Activated T-cell treated with anti-CD3 and anti-CD28 coated beads, Interleukin-2, amount 50 U/mL, for 72 hours (primary cell): ENCODE results near the gene FBXO27. TPM values are rescaled to one million over a fixed set of nuclear protein-coding genes. Genes with fewer than 3 reads are reported as not detected.
"Not testable (repeated sequence)": the region's sequence is repeated elsewhere in the genome, so short reads cannot be mapped to it uniquely, and the experiment has no call there.

Source experiments
- ATAC-seq, 2 donors: fragments of 150-1000 bp; cut with Tn5 transposase; replicated peaks in 1 of 2; 2 replicates each; pipeline ENCODE4 v1.10.0; 2021; ENCODE audit warnings: moderate library complexity in 2 of 2, mild to moderate bottlenecking in 1 of 2
- DNase-seq, 2 donors: peaks; one replicate each; pipeline ENCODE4 v3.0.0; 2021 to 2022; ENCODE audit warnings: mixed read lengths in 1 of 2
- H3K27ac Mint-ChIP-seq: one replicate; pipeline ENCODE4 v1.8.0; 2022; ENCODE audit warnings: mild to moderate bottlenecking, moderate library complexity, mixed read lengths
- H3K27me3 Mint-ChIP-seq: one replicate; pipeline ENCODE4 v1.8.0; 2022; ENCODE audit warnings: low read depth, mixed read lengths
- H3K36me3 Mint-ChIP-seq, 2 donors: one replicate each; pipeline ENCODE4 v1.8.0; 2022; ENCODE audit warnings: mixed read lengths in 2 of 2, mild to moderate bottlenecking in 1 of 2; ENCODE audit not compliant: insufficient read depth in 2 of 2
- H3K4me1 Mint-ChIP-seq: one replicate; pipeline ENCODE4 v1.8.0; 2022; ENCODE audit warnings: low read depth, mixed read lengths
- H3K4me3 Mint-ChIP-seq, 2 donors: one replicate each; pipeline ENCODE4 v1.8.0; 2022; ENCODE audit warnings: mild to moderate bottlenecking in 2 of 2, mixed read lengths in 2 of 2, moderate library complexity in 2 of 2
- H3K9me3 Mint-ChIP-seq, 2 donors: one replicate each; pipeline ENCODE4 v1.8.0; 2022; ENCODE audit warnings: mixed read lengths in 2 of 2
- total RNA-seq, 2 donors: library from RNA; stranded (reverse); gene quantifications; one replicate each; pipeline ENCODE4 v1.2.3, GENCODE V29; 2022

Gene FBXO27
- total RNA-seq, 2 donors from 2014 or later: 0.86 to 3.7 TPM

DNA sequence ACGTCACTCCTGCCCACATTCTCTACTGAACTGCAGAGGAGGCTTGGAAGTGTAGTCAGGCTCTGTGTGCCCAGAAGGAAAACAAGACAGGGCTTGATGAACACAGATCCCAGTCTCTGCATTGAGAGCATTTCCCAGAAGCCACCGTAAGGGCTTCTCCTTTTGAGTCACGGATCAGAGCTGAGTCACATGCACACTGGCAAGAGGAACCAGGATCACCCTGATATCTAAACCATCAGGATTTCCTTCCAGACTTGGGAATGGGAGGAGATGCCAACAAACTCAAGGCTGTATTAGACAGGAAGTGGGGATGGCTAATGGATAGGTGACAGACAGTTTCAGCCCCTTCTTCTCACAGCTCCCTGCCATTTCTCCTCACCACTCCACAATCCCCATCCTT is 39.1 kb downstream of the FBXO27 start:
- Mint-ChIP-seq H3K4me1 (no peaks in the 10 kb centered on the region), H3K27ac (no peak overlapping the region), H3K9me3 (no peaks in the 10 kb centered on the region), H3K36me3 (peaks cover 0 to 2% of the 10 kb centered on the region in 2 donors), H3K4me3 (no peak overlapping the region), H3K27me3 (peaks cover 30% of the 10 kb centered on the region)
- ATAC-seq: peak in 1 of 2 donors; percentile 33
- DNase-seq: no peak

- Mint-ChIP-seq H3K36me3 (peaks cover 0 to 2% of the 10 kb centered on the region in 2 donors), H3K4me3 (no peak overlapping the region), H3K27ac (no peak overlapping the region), H3K9me3 (no peaks in the 10 kb centered on the region), H3K27me3 (peaks cover 35% of the 10 kb centered on the region), H3K4me1 (no peaks in the 10 kb centered on the region)
- no peak for DNase-seq
- ATAC-seq: no peak
Measured at GRCh38 chr19:38990949-38991697, 41.2 kb downstream of the FBXO27 start.

- H3K9me3 Mint-ChIP-seq, DNase-seq, H3K27ac Mint-ChIP-seq, H3K4me3 Mint-ChIP-seq, H3K4me1 Mint-ChIP-seq, H3K36me3 Mint-ChIP-seq, ATAC-seq: not testable (repeated sequence)
- H3K27me3 Mint-ChIP-seq: peaks cover 38% of the 10 kb centered on the region
Measured at GRCh38 chr19:38989614-38990013, 42.7 kb downstream of the FBXO27 start.

DNA sequence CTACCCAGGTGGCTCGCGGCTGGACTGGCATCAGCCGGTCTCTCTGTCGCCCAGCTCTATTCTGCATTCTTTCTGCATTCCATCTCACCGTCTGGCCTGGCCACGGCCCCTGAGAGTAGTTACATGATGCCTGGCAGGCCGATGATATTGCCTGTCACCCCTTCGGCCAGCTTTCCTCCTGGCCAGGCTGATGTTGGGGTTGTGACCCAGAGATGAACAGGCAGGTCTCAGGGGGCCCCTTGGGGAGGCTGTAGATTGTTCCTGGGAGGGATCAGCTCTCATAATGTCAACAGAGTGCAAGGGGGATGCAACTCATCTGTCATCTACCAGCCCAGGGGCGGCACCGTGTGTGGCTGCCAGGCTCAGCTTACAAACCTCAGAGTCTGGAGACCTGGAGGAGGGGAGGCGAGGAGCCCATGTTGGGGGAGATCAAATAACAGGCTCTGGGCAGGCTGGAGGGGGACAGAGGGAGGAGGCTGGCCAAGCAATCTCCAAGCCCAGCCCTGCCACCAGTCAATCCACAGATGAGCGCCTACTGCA is 43.2 kb downstream of the FBXO27 start:
- Mint-ChIP-seq H3K9me3 (peaks cover 0 to 2% of the 10 kb centered on the region in 2 donors), H3K4me3 (no peak overlapping the region), H3K4me1 (no peaks in the 10 kb centered on the region), H3K36me3 (no peaks in the 10 kb centered on the region), H3K27ac (no peak overlapping the region), H3K27me3 (peaks cover 38% of the 10 kb centered on the region)
- no peak for ATAC-seq
- DNase-seq: no peak

DNA sequence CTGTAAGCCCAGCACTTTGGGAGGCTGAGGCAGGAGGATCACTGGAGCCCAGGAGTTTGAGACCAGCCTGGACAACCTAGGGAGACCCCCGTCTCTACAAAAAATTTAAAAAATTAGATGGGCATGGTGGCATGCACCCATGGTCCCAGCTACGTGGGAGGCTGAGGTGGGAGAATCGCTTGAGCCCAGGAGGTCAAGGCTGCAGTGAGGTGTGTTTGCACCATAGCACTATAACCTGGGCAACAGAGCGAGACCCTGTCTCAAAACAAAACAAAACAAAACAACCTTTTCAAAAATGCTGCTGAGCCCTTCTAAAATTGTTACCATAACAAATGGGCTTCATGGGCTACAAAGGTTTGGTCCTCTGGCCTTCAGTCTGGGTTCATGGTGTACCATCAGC is 43.7 kb downstream of the FBXO27 start:
- not testable (repeated sequence) for H3K27ac Mint-ChIP-seq, H3K9me3 Mint-ChIP-seq, H3K4me3 Mint-ChIP-seq, DNase-seq, H3K36me3 Mint-ChIP-seq, H3K4me1 Mint-ChIP-seq, ATAC-seq
- peaks cover 38% of the 10 kb centered on the region for H3K27me3 Mint-ChIP-seq

DNA sequence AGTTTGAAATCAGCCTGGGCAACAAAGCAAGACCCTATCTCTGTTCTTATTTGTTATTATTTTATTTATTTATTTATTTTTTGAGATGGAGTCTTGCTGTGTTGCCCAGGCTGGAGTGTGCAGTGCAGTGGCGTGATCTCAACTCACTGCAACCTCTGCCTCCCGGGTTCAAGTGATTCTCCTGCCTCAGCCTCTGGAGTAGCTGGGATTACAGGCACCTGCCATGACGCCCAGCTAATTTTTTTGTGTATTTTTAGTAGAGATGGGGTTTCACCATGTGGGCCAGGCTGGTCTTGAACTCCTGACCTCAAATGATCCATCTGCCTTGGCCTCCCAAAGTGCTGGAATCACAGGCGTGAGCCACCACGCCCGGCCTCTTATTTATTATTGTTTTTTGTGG is 44.6 kb downstream of the FBXO27 start:
- not testable (repeated sequence) for H3K9me3 Mint-ChIP-seq, DNase-seq, H3K27ac Mint-ChIP-seq, H3K4me1 Mint-ChIP-seq, H3K4me3 Mint-ChIP-seq, ATAC-seq, H3K36me3 Mint-ChIP-seq
- peaks cover 30% of the 10 kb centered on the region for H3K27me3 Mint-ChIP-seq

DNA sequence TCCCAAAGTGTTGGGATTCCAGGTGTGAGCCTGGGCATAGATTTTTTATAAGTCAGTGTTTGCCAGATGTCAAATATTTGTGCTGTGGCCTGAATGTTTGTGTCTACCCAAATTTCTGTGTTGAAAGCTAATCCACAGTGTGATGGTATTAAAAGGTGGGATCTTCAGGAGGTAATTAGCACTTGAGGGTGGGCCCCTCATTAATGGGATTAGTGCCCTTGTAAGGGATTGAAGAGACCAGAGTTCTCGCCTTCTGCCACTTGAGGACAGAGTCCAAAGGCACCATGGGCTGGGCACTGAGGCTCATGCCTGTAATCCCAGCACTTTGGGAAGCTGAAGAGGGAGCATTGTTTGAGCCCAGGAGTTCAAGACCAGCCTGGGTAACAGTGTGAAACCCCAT is 47.1 kb downstream of the FBXO27 start:
- DNase-seq (no peak), ATAC-seq (no peak)
- Mint-ChIP-seq H3K4me3 (no peak overlapping the region), H3K27ac (no peak overlapping the region), H3K36me3 (peaks cover 4 to 5% of the 10 kb centered on the region in 2 donors), H3K9me3 (peaks cover 4 to 6% of the 10 kb centered on the region in 2 donors), H3K4me1 (no peaks in the 10 kb centered on the region), H3K27me3 (peaks cover 27% of the 10 kb centered on the region)

- Mint-ChIP-seq H3K36me3 (peaks cover 4 to 5% of the 10 kb centered on the region in 2 donors), H3K4me3 (no peak overlapping the region), H3K9me3 (peaks cover 4 to 6% of the 10 kb centered on the region in 2 donors), H3K27me3 (peaks cover 24% of the 10 kb centered on the region), H3K27ac (no peak overlapping the region), H3K4me1 (peaks cover 30% of the 10 kb centered on the region)
- DNase-seq: no peak
- ATAC-seq: no peak
Measured at GRCh38 chr19:38980583-38981374, 51.6 kb downstream of the FBXO27 start.

DNA sequence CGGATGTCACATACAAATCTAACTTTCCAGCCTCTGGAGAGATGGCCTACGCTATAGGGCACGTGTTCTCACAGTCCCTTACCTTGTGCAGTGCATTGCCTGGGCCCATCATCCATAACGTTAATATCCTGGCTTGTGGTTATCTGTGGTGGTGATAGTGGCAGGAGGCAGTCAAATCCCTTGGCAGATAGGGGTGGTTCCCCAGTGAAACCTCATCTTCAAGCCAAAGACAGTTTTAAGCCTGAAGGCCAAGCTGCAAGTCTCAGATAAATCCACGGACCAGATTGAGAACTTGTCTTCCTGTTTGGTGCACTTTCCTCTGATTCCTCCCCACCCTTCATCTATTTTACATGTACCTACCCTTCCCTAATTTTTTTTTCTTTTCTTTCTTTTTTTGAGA is 52.5 kb downstream of the FBXO27 start:
- peaks cover 4 to 5% of the 10 kb centered on the region in 2 donors for H3K36me3 Mint-ChIP-seq
- DNase-seq: no peak
- H3K27me3 Mint-ChIP-seq: peaks cover 29% of the 10 kb centered on the region
- H3K4me1 Mint-ChIP-seq: peaks cover 30% of the 10 kb centered on the region
- H3K4me3 Mint-ChIP-seq: no peak overlapping the region
- no peak overlapping the region for H3K27ac Mint-ChIP-seq
- peaks cover 4% of the 10 kb centered on the region in 2 donors for H3K9me3 Mint-ChIP-seq
- no peak for ATAC-seq

- Mint-ChIP-seq H3K27me3 (peaks cover 36% of the 10 kb centered on the region), H3K9me3 (peaks cover 4% of the 10 kb centered on the region in 2 donors), H3K4me1 (peaks cover 30% of the 10 kb centered on the region), H3K4me3 (no peak overlapping the region), H3K36me3 (peaks cover 4 to 5% of the 10 kb centered on the region in 2 donors), H3K27ac (no peak overlapping the region)
- ATAC-seq (no peak), DNase-seq (no peak)
Measured at GRCh38 chr19:38978326-38978689, 54.0 kb downstream of the FBXO27 start.

GRCh38 chr19:38977445-38978325 is 54.7 kb downstream of the FBXO27 start:
- Mint-ChIP-seq H3K9me3 (peaks cover 4% of the 10 kb centered on the region in 2 donors), H3K27me3 (peaks cover 36% of the 10 kb centered on the region), H3K36me3 (peaks cover 4 to 5% of the 10 kb centered on the region in 2 donors), H3K4me3 (no peak overlapping the region), H3K4me1 (peaks cover 30% of the 10 kb centered on the region), H3K27ac (no peak overlapping the region)
- ATAC-seq (peak; percentile 99), DNase-seq (peak; percentile 82)

DNA sequence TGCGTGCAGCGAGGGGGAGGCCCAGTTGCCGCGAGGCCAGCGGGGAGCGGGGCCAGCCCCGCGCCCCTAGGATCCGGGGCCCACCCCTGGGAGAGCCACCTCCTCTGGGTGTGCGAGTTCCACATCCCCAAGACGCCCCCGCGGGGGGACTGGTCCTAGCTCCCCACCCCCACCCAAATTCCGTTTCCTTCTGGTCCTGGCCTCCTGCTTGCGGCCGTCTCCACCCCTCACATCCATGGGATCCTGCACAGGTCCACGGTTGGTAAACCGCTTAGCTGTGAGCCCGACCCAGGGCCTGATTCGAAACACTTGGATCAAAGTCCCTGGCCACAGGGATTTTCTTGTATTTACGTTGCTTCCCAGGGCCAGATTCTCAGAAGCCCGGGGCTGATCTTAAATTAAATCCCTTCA is 56.5 kb downstream of the FBXO27 start:
- no peak for DNase-seq
- H3K4me1 Mint-ChIP-seq: peaks cover 30% of the 10 kb centered on the region
- ATAC-seq: no peak
- peak overlapping the region; percentile 73 to 81 for H3K4me3 Mint-ChIP-seq
- H3K9me3 Mint-ChIP-seq: peaks cover 4% of the 10 kb centered on the region in 2 donors
- H3K27me3 Mint-ChIP-seq: peaks cover 45% of the 10 kb centered on the region
- peaks cover 4 to 5% of the 10 kb centered on the region in 2 donors for H3K36me3 Mint-ChIP-seq
- no peak overlapping the region for H3K27ac Mint-ChIP-seq
